UCSD-AML1 (cell line): ENCODE data around the gene DMC1.

Source experiments
- DNase-seq: peaks from one replicate; lab custom pipeline; 2025; ENCODE audit not compliant: unreplicated experiment; lab: John Stamatoyannopoulos, UW

The DMC1 gene

DNA sequence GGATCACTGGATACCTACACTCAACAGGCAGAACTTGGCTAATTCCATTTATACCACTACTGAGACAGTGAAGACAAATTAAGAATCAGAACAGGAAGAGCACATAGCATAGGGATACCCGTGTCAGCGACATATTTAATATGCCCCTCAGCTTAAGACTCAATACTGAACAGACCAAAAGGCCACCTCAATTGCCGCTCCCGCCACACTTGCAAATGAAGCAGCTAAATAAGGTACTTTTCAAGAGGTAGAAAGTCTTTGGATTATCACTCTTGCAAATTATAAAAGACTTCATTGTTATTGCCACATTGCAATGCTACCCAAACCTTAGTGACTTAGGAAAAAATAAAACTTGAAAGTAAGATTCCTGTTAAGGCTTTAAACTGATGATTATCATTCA, 67.0 kb downstream of the DMC1 start:
- DNase-seq = no peak

DNA sequence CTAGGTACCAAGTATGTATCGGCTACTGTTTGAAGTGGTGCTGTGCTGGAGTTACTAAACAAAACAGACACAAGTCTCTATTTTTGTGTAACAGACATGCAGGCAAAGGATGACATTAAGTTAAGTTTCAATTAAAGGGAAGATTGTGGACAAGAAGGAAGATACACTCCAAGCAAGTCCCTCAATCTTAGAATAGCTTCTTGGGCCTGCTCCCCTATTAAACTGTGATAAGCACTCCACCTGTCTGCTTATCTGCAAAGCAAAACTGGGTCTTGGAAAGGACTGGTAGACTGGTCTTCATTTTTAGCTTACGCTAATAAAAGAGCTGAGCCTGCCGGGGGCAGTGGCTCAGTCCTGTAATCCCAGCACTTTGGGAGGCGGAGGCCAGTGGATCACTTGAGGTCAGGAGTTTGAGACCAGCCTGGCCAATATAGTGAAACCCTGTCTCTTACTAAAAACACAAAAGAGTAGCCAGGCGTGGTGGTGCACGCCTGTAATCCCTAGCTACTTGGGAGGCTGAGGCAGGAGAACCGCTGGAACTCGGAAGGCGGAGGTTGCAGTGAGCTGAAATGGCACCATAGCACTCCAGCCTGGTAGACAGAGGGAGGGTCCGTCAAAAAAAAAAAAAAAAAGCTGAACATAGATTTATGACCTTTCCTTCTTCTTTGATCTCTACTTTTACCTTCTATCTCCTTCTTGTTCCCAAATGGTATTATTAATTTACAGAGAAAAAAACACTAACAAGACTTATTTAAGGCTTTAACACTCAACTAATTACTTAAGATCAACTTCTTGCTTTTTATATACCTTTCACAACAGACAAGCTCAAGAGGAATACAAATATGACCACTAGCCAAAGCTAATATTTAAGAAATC, 67.9 kb downstream of the DMC1 start:
- DNase-seq = no peak

DNA sequence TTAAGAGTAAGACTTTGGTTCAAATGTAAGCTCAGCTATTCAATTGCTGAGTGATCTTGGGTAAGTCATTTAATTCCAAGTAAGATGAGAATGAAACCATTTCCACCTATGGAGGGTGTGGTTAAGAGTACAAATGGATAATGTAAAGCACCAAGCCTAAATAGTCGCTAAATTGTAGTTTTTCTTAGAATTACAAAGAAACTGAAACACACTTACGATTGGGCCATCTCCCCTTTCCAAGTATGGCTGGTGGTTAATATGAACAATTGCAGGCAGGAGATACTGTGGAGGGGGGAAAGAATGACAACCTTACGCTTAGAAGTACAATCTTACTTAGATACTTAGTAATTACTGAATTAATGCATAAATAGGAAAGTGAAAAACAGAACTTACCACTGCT, 72.1 kb downstream of the DMC1 start:
- DNase-seq = no peak

DNA sequence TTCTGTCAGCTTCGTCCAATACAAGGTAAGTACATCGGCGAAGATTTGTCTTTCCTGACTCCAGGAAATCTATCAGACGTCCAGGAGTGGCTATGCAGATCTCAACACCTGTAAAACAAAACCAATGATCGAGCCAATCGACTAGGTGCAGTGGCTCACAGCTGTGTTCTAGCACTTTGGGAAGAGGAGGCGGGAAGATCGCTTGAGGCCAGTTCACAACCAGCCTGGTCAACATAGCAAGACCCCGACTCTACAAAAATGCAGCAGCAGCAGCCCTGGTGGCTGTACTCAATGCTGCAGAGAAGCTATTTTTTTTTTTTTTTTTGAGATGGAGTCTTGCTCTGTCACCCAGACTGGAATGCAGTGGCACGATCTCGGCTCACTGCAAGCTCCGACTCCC, 75.0 kb downstream of the DMC1 start:
- no peak for DNase-seq

DNA sequence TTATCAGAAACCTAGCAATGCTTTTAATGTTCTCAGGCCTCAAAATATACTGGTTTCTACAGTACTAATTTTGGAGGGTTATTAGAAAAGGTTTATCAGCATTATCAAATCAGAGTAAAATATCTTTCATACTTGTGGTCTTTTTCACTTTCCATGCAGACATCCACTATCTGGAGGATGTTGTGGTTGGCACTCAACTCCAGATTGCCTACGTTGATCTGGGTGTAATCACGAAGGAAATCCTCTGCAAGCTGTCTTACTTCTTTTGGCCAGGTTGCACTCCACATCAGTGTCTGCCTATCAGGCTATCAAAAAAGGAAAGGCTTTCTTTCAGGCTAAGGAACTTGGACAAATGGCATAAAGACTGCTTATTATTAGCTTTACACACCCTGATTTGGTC, 75.5 kb downstream of the DMC1 start:
- DNase-seq = no peak

DNA sequence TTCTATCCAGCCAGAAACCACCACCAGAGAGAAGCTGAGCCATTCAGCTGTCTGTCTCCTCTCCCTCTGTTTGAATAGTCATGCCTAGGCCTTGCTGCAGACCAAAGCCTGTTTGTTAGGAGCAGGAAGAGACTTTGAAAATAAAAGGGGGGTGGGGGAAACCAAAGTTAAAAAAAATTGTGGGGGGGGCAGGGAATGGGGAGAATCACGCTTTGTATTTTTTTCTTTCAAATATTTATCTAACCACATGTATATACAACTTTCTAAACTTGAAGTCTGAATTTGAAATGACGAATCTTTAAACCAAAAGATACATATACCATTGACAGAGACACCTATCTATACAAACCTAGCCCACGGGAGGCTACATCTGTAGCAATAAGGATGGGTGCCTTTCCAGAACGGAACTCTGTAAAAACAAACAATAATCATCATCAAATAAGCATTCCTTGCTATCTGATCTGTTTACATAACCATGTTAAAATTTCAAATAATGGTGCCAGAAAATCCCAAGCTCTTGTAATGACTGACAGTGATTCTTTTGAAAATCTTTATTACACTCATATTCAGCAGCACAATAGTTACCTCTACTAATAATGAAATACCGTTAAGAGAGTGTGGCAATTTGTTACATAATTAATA, 78.2 kb downstream of the DMC1 start:
- DNase-seq = no peak

DNA sequence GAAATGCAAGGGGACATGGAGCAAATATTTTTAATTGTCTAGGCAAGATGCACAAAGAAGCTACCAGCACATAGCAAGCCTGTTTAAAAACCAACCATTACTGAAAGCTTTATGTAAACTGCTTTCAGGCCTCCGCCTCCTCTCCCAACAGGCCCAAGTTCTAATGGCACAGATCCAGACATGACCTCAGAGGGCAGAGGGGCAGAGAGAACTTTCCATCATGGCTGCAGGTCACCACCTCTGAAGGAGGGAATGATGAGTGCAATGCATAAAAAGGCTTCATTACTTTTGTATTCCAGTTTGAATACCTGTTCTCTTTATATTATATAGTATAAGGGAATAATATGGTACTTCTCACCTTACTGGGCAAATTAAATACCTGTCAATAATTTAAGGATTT, 79.1 kb downstream of the DMC1 start:
- no peak for DNase-seq

DNA sequence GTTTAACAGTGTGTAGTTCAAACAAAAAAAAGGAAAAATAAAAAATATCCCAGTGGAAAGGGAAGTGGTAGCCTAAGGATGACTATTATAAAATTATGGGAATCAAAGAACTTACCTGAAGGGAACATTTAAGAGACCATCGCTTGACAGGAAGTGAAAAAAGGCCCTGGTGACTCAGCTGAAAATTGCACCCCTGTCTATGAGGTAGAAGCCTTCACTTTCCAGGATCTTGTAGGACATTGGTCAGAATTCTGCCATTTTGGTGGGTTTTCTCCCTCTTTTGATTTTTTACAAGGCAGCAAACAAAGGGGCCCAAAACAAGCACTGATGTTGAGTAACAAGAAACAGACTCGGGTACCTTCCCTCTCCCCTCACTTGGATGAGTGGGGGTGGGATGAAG, 79.5 kb downstream of the DMC1 start:
- DNase-seq = no peak

DNA sequence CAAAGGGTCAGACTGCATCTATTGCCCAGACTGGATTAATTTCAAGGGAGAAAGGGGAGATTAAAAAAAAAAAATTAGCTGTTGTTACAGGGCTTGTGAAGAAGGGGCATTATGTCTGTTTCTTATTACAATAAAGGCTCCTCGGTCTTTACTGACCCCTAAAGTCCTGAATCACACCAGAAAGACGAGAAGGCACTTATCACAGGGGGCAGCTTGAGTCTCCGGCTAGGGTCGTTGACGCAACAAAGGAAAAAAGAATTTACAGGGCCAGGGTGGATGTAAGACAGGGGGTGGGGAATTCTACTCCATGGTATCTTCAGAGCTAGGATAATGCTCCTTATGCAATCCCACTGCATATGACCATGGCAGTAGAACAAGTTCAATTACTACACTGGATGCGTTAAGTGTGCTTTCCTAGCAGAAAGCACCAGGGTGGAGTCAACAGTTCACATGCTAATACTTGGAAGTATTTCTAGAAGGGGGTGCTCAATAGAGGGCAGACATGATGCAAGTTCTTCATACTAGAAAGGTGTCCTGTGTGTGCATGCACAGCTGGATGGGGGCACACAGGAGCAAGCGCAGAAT, 80.3 kb downstream of the DMC1 start:
- DNase-seq = no peak

DNA sequence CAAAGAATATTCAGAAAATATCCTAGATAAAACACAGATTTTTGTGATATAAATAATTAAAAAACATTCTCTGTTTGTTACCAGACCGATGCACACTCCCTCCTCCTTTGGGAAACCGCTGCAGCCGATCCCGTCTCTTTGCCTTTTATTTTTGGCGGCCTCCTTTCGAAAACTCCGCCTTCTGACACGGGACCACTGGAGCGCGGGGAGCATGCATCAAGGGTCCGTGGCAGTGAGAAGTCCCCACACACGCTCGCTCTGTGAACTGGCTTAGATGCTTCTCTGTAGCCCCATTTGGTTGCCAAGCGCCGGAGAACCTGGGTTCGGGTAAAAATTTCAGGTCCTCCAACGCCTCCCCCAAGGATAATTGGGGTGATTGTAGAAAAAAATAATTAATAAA, 80.8 kb downstream of the DMC1 start:
- no peak for DNase-seq

DNA sequence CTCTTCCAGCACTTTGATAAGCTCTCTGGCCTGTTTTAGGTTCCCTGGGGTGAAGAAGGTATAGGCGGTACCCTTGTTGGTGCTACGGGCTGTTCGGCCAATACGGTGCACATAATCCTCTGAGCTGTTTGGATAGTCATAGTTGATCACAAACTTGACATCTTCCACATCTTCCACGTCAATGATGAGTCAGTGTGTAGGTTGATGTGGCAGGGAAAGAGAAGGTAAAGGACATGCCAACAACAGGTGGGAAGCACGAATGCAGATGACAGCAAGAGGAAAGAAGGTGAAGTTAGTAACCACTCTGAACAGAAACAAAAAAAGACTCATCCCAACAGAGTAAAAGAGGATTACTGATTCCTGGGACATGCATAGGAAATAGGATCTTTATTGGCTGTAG, 82.0 kb downstream of the DMC1 start:
- no peak for DNase-seq

DNA sequence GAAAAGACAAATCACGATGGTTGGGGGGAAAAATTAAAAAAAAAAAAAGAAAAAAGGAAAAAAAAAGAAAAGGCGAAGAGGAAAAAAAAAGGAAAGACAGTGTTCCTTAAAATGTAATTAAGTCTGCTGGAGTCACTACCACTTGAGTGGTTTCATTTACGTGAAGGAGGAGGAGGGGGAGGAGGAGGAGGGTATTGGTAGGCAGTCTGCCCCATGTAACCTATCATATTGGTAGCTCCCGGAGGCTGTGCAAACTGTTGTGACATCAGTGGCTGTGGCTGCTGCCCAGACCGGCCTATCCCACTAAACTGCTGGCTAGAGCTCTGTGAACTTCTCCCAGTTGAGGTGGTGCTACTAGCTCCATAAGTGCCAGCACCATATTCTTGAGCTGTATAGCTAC, 84.2 kb downstream of the DMC1 start:
- no peak for DNase-seq

DNA sequence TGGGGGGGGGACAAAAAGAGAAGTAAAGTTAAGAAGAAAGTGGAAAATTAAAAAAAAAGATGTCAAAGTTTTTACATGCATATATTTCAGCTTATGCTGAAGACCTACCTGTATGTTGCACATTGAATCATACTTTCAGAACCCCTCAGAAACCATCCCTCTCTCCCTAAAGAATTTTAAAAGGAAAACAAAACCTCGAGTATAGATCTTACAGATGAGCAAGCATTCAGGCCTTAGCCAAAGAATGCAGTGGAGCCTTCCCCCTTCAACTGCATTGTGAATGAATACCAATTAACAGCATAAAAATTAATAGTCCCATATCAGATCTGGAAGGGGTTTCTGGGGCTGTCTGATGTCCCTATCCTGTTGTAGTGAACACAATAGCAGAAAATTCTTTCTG, 85.7 kb downstream of the DMC1 start:
- no peak for DNase-seq

DNA sequence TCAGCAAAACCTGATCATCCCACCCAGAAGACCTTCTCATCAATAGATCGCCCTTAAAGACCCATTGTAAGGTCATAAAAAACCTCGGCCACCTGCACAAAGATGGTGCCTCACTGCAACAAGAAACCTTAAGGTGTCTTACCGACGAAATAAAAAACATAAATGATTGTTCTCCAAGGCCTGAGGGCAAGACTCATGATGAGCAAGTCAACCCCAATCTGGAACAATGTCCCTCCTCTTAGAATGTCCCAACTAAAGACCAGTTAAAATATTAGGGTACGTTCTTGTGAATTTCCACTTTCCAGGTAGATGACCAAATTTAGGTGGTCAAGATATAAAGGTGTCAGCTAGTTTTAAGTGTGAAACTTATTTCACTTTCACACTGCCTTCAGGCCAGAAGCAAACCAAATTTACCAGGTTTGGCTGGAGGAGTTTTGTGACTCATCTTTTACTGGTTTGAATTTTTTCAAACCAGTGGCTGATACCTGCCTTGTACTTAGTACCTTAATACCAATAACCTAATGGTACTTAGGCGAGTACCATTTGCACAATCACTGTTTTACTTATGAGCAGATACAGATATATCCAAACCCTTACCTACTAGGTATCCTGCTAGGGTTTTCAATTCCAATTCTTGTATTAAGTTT, 87.2 kb downstream of the DMC1 start:
- no peak for DNase-seq

DNA sequence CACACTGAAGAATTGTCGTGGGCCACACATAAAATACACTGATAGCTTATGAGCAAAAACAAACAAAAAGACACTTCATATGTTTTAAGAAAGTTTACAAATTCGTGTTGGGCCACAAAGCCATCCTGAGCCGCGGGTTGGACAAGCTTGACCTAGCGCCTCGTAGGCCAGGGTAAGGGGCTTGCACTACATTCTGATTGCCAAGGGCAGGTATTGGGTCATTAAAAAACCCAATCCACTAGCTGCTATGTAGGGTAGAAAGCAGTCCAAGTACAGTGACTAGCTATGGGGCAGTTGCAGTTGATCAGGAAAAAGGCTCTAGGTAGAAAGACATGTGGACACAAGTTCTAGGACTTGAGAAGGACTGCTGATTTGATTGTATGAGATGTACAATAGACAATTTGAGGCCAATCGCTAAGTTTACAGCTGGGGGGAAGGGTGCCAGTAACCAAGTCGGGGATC, 88.1 kb downstream of the DMC1 start:
- DNase-seq = no peak

DNA sequence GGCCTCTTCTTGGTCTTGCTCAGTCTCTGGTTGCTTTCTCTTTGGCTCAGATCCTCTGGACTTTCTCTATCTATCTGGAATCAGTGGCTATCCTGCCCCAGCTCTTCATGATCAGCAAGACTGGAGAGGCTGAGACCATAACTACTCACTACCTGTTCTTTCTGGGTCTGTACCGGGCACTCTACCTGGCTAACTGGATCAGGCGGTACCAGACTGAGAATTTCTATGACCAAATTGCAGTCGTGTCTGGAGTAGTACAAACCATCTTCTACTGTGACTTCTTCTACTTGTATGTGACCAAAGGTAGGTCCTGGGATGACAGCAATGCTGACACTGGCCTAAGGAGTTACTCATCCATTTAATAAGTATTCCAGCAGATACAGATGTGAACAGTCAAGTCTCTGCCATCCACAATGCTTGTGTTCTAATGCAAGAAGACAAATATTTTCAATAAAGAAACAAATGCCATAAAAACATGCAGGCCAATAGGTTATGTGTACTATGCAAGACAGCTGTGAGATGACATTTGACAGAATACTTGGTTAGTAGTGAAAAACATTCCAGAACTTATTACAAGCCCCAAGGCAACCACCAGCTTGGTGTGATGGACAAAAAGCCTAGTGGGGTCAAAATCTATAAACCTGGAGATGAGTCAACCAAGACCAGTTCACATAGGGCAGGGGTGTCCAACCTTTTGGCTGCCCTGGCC, 88.7 kb downstream of the DMC1 start:
- no peak for DNase-seq

DNA sequence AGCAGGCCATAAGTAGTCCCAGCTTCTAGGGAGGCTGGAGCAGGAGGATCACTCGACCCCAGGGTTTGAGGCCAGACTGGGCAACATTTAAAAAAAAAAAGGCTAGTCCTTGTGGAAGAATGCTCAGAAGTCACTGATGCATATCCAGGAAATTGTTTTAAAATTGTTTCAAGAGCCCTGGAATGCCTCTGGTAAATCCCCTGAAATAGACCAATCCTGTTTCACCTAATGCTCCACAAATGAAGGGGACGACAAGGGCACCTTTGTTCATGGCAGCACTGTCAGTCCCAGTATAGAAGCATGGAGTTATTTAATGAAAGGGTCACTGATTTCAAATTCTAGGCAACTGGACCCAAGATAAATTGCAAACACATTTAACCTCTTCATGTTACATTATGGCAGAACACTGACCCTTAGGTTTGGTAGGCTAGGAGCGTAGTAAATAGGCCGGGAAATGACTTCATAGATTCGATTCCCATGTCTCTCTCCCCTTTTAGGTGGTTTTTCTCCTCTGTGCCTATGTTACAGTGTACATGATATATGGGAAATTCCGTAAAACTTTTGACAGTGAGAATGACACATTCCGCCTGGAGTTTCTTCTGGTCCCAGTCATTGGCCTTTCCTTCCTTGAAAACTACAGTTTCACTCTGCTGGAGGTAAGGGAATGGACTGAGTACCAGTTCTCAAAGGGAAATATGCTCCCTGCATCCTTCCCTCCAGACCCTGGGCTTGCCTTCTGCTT, 90.7 kb downstream of the DMC1 start:
- no peak for DNase-seq

DNA sequence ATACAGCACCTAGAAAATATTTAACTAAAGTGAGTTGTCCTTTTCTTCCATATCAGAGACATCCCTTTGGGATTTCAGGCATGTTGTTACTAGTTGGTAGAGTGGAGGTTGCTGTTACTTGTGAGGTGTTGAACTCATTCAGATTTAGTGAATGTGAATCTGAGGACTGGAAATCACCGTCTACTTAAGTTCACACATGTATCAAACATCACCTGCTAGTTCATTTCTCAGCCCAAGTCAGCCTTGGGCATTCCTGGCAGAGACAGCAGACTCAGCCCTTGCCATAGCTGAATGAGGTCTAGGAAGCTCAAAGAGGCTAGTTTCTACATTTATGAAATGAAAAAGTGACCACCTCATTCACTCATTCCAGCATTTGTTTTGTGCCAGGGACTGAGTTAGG, 92.4 kb downstream of the DMC1 start:
- no peak for DNase-seq

DNA sequence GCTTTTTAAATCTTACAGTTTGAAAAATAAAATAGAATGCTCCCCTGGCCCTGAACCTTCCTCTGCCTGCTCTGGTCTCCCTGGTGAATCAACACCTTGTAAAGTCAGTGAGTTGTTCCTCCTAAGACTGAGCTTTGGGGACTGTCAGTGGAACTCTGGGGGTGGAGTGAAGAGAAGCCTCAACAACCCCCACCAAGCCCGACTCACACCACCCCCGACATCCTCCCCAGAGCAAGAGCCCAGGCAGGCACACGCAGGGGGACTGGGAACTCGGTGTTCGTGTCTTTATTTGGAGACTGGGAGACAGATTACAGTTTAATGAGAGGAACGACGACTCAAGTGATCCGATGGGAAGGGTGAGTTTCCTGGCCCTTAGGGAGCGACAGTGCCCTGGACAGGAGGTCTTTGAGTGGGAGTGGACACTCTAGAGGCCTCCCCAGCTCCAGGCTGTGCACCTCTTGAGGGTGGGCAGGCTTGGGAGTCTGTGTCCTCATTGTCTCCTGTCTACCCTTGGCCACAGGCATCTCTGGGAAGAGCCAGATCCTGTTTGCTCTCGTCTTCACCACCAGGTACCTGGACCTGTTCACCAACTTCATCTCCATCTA, 95.9 kb downstream of the DMC1 start:
- DNase-seq = no peak

DNA sequence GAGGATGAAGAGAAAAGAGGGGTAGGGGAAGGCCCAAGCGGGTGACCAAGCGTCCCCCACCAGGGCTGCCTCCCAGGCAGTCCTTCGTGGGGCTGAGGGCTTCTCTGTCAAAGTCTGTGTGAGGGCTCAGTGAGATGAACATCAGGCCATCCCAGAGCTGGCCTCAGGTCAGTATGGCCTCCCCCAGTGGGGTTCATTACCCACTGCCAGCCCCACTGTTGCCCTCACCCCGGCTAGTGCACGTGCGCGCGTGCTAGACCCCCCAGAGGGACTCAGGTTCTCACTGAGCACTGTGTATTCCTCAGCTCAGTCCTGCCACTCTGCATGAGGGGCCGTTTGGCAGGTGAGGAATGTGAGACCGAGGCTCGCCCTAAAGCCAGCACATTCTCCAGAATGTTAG, 98.7 kb downstream of the DMC1 start:
- no peak for DNase-seq
